GM12875 (cell line): Measurements from ENCODE around the gene C15orf40.
A peak's percentile ranks its signal among the peaks of the same experiment; 100 is the strongest.

Experiments
- H3K4me3 ChIP-seq: one replicate; pipeline ENCODE4 v1.5.1; 2011; ENCODE audit warnings: low read depth, low read length, control low read depth
- TF ChIP-seq, protein P1 (sequence below): IDR thresholded peaks from 2 replicates; pipeline ENCODE4 v1.5.1; 2011; ENCODE audit warnings: low read depth, mild to moderate bottlenecking, control low read depth, inconsistent platforms, low read length, moderate library complexity, borderline replicate concordance; ENCODE audit not compliant: insufficient read depth

C15orf40 gene

DNA sequence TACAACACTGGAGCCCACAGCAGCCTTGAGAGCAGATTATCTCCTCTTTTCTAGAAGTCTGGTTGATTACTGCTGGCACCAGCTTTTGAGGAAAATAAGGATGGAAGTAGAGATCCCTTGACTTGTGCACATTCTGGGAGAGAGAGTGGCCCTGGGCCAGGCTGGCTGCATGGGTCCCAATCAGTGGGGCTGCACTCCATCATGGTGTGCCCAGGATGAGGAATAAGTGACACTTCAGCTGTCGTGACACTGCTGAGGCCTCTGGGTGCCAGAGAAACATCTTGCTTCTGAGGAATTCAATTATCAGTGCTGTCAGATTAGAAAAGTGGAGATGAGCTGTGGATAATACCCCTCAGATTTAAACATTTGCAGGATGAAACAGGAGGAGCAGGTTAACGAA, 16.4 kb downstream of the C15orf40 start:
- TF ChIP-seq, protein P1, sequence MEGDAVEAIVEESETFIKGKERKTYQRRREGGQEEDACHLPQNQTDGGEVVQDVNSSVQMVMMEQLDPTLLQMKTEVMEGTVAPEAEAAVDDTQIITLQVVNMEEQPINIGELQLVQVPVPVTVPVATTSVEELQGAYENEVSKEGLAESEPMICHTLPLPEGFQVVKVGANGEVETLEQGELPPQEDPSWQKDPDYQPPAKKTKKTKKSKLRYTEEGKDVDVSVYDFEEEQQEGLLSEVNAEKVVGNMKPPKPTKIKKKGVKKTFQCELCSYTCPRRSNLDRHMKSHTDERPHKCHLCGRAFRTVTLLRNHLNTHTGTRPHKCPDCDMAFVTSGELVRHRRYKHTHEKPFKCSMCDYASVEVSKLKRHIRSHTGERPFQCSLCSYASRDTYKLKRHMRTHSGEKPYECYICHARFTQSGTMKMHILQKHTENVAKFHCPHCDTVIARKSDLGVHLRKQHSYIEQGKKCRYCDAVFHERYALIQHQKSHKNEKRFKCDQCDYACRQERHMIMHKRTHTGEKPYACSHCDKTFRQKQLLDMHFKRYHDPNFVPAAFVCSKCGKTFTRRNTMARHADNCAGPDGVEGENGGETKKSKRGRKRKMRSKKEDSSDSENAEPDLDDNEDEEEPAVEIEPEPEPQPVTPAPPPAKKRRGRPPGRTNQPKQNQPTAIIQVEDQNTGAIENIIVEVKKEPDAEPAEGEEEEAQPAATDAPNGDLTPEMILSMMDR: no peak
- H3K4me3 ChIP-seq: no peak overlapping the region

DNA sequence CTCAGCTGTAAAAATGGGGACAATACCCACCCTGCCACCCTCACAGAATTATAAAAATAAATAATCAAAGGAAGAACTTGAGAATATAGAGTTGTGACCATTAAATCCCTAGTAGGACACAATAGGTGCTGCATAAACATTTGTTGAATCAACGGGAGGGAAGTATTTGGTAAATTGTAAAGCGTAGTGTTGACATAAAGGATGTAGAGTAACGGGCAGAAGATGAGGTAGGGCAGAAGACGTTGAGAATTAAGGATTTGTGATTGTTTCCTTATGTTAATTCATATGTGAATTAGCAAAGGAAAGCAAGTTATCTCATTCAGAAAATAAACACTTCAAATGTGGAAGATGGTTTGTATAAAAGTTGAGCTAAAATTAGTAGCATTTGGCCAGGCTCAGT, 18.3 kb downstream of the C15orf40 start:
- TF ChIP-seq, protein P1: no peak
- no peak overlapping the region for H3K4me3 ChIP-seq

DNA sequence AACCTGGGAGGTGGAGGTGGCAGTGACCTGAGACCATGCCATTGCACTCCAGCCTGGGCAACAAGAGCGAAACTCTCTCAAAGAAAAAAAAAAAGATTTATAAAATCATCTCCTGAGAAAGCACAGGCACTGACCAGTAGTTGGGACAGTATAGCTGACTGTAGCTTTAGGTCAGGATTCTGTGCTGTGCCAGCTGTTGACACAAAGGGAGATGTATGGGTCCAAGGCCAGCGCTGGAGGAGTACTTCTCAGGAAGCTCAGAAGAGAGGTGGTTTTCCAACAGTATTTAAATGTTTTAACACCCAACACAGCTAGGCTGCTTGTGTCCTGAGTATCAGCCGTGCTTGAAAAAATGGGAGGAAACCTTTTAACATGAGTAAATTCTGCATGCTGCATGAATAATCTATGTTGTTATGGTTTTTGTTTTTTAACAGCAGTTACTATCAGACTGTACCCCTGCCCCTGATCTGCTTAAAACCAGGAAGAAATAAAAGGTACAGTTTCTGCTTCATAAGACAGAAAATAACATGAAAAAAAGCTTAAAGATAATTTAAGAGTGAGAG, 18.9 kb downstream of the C15orf40 start:
- no peak overlapping the region for H3K4me3 ChIP-seq
- TF ChIP-seq, protein P1: no peak

DNA sequence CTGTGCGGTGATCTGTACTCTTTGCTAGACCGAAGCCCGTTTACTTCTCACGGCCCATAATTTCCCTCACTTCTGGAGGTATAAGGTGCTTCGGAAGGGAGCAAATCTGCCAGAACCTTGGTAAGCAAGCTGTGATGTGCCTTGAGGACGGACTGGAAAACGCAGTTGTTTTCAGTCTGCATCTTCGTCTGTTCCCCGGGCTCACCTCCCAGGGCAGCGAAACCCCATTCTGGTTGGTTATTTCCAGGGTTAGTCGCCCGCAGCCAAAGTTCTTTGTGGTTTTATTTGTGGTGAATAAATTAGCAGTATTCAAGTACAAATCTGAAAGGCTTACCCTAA, 25.0 kb downstream of the C15orf40 start:
- TF ChIP-seq, protein P1: no peak
- H3K4me3 ChIP-seq: peak overlapping the region; percentile 74

DNA sequence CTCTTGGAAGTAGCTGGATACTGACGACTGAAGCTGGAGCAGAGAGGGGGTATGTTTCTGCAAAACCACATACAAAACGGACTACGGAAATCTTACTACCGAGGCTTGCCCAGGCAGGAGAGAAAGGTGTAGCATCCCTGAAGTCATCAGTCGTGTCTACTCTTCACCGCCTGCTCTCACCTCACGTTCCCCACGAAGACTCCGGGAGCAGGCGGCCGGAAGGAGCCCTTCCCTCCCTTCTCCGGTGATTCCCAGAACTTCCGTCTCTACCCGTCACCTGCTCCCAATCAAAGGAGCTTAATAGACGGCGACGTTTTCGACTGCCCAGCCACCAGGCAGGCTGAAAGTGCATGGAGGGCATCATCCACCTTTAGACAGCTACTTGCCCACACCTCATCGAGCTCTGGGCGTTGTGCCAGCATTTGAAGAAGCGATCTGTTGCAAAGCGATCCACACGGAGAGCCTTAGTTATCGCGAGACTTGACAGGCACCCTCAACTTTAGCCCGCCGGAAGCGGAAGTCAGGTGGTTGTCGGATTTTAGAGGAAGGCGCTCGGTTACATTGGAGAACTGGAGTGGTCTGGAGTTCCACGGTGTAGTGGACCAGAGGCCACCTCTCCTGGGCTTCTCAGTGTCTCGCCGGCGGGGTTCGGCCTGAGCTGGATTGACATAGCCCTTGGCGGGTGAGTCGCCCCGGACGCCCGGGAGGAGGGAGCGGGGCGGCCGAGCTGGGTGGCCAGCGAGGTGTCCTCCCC, 25.6 kb downstream of the C15orf40 start, which contains the start of gene RAMAC:
Gene RAMAC, plus strand, starts transcription at position 523 of the 754 bp plus-strand sequence. CDS start 2,809 bp downstream, outside the sequence.
- H3K4me3 ChIP-seq: peak within 1 kb of the TSS; percentile 74
- TF ChIP-seq, protein P1: no peak

DNA sequence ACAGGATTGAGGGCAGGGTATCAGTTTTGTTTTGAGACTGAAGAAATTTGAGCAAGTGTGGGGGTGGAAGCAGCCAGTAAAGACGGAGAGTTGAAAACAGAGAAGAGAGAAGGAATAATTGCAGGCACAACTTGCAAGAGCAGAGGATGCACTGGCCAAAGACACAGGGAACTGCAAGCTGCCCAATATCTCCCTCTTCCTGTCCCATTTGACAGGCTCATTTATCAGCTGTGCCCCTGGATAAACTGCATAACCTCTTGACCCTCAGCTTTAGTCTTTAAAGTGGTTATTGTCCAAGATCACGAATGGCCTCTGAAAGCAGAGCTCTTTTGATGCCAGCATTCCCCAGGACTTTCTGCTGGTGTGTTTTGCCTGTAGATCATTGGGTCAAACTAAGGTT, 30.5 kb downstream of the C15orf40 start:
- no peak overlapping the region for H3K4me3 ChIP-seq
- TF ChIP-seq, protein P1: no peak

DNA sequence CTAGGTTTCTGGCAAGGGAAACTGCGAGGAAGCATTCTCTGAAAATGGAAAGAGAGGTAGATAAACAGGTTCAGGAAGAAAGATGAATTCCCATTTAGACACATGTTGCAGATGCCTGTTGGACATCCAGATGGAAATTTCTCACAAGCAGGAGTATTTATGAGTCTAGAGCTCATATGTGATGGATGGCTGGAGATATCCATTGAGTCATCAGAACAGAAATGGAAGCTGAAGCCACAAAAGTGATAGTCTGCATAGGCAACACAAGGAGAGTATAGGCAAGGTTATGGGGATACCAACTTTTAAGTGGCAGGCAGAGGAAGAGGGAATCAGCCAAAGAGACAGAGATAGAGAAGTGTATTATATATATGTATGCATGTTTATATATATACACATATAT, 31.7 kb downstream of the C15orf40 start:
- no peak overlapping the region for H3K4me3 ChIP-seq
- TF ChIP-seq, protein P1: no peak
